ENCODE measurements around the gene SGF29.
"Not testable (repeated sequence)": the region's sequence is repeated elsewhere in the genome, so short reads cannot be mapped to it uniquely, and the experiment has no call there.

DNA sequence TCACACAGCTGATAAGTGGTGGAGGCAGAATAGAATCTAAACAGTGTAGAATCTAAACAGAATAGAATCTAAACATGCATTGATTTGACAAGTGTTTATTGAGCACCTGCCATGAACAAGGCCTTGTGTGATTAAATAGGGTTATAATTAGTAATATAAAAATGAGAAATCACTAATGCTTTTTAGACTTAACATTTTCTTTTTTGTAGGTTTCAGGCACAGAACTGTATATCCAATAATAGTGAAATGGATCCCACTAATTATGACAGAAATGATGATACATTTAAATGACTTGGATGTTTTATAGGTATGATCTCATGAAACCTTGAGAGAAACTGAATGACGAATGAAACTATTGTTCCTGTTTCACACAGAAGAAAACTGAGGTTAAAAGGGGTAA lies 84.0 kb downstream of the SGF29 start, which contains the start of gene NPIPB8:
- TF ChIP-seq, protein P1, sequence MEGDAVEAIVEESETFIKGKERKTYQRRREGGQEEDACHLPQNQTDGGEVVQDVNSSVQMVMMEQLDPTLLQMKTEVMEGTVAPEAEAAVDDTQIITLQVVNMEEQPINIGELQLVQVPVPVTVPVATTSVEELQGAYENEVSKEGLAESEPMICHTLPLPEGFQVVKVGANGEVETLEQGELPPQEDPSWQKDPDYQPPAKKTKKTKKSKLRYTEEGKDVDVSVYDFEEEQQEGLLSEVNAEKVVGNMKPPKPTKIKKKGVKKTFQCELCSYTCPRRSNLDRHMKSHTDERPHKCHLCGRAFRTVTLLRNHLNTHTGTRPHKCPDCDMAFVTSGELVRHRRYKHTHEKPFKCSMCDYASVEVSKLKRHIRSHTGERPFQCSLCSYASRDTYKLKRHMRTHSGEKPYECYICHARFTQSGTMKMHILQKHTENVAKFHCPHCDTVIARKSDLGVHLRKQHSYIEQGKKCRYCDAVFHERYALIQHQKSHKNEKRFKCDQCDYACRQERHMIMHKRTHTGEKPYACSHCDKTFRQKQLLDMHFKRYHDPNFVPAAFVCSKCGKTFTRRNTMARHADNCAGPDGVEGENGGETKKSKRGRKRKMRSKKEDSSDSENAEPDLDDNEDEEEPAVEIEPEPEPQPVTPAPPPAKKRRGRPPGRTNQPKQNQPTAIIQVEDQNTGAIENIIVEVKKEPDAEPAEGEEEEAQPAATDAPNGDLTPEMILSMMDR (IDR thresholded peaks at IDR 0.05), result not testable (repeated sequence)
- TF ChIP-seq POLR2A, POLR2AphosphoS5 (IDR thresholded peaks at IDR 0.05): not testable (repeated sequence)
